CD14-positive monocyte (primary cell): ENCODE data around the gene CDKAL1. TPM values are rescaled to one million over a fixed set of nuclear protein-coding genes. Genes with fewer than 3 reads are reported as not detected.

Experiments
- DNase-seq, 3 donors: peaks; one replicate each; pipeline ENCODE4 v3.0.0-alpha.2; 2011 to 2022
- H2AFZ ChIP-seq: 2 replicates; pipeline ENCODE4 v1.6.0; 2012; ENCODE audit warnings: mild to moderate bottlenecking, low read depth, low read length, inconsistent platforms; ENCODE audit not compliant: insufficient read depth, poor library complexity, severe bottlenecking
- H3K27ac ChIP-seq, 2 donors: 1 replicate in 1 of 2; 2 replicates in 1 of 2; pipeline ENCODE4 v1.5.1; 2012 to 2013; ENCODE audit warnings: low read length in 2 of 2, control low read depth in 1 of 2, inconsistent platforms in 1 of 2, low read depth in 1 of 2, mild to moderate bottlenecking in 1 of 2
- H3K27me3 ChIP-seq, 2 donors: one replicate each; pipeline versions ENCODE4 v1.6.0 to v1.6.1; 2011 to 2013; ENCODE audit warnings: low read length in 2 of 2; ENCODE audit not compliant: control insufficient read depth in 2 of 2, insufficient read depth in 2 of 2
- H3K36me3 ChIP-seq, 2 donors: replicated peaks in 1 of 2; 1 replicate in 1 of 2; 2 replicates in 1 of 2; pipeline versions ENCODE4 v1.5.1 to v1.6.1; 2012 to 2013; ENCODE audit warnings: low read length in 2 of 2, control low read depth in 1 of 2, inconsistent platforms in 1 of 2, mild to moderate bottlenecking in 1 of 2; ENCODE audit not compliant: insufficient read depth in 2 of 2, control insufficient read depth in 1 of 2
- H3K4me1 ChIP-seq, 2 donors: 1 replicate in 1 of 2; 2 replicates in 1 of 2; pipeline versions ENCODE4 v1.5.1 to v1.6.1; 2012 to 2013; ENCODE audit warnings: low read length in 2 of 2, control low read depth in 1 of 2, inconsistent platforms in 1 of 2, mild to moderate bottlenecking in 1 of 2, moderate library complexity in 1 of 2; ENCODE audit not compliant: insufficient read depth in 2 of 2, control insufficient read depth in 1 of 2
- H3K4me2 ChIP-seq: replicated peaks from 2 replicates; pipeline ENCODE3; 2012; ENCODE audit warnings: low read length, moderate library complexity, mild to moderate bottlenecking; ENCODE audit not compliant: poor library complexity, severe bottlenecking; ENCODE audit errors: extremely low read depth
- H3K4me3 ChIP-seq, 3 experiments: fragments of 200-600 bp in 1 of 3; sonication (generic) in 1 of 3; replicated peaks in 1 of 3; 1 replicate in 2 of 3; 2 replicates in 1 of 3; pipeline ENCODE4 v1.5.1; 2011 to 2013; ENCODE audit warnings: low read length in 3 of 3, mild to moderate bottlenecking in 3 of 3, control low read depth in 2 of 3, low read depth in 2 of 3, inconsistent platforms in 1 of 3, moderate library complexity in 1 of 3
- H3K79me2 ChIP-seq: 2 replicates; pipeline ENCODE4 v1.6.0; 2012; ENCODE audit warnings: mild to moderate bottlenecking, control low read depth, inconsistent platforms, low read length, moderate library complexity; ENCODE audit not compliant: insufficient read depth
- H3K9ac ChIP-seq: 2 replicates; pipeline ENCODE4 v1.6.0; 2017; ENCODE audit warnings: low read length, mild to moderate bottlenecking; ENCODE audit not compliant: insufficient read depth, poor library complexity, severe bottlenecking
- H3K9me3 ChIP-seq, 2 donors: replicated peaks in 1 of 2; 1 replicate in 1 of 2; 2 replicates in 1 of 2; pipeline versions ENCODE4 v1.5.1 to v1.6.1; 2012 to 2013; ENCODE audit warnings: low read length in 2 of 2, control low read depth in 1 of 2; ENCODE audit not compliant: control insufficient read depth in 1 of 2, insufficient read depth in 1 of 2
- H4K20me1 ChIP-seq: 2 replicates; pipeline ENCODE4 v1.6.0; 2012; ENCODE audit warnings: mild to moderate bottlenecking, low read length, control low read depth, moderate library complexity; ENCODE audit not compliant: insufficient read depth
- H3K27ac Mint-ChIP-seq, 7 donors: one replicate each; pipeline ENCODE4 v1.8.0; 2020; ENCODE audit warnings: mild to moderate bottlenecking in 7 of 7, mixed read lengths in 7 of 7, moderate library complexity in 6 of 7, inconsistent platforms in 2 of 7
- H3K27me3 Mint-ChIP-seq, 3 donors: one replicate each; pipeline ENCODE4 v1.8.0; 2021 to 2022; ENCODE audit warnings: low read depth in 3 of 3, mild to moderate bottlenecking in 3 of 3, mixed read lengths in 3 of 3, moderate library complexity in 3 of 3, inconsistent platforms in 1 of 3
- H3K36me3 Mint-ChIP-seq, 2 donors: one replicate each; pipeline ENCODE4 v1.8.0; 2020; ENCODE audit warnings: mixed read lengths in 2 of 2, inconsistent platforms in 1 of 2, mild to moderate bottlenecking in 1 of 2
- H3K4me1 Mint-ChIP-seq: one replicate; pipeline ENCODE4 v1.8.0; 2020; ENCODE audit warnings: mild to moderate bottlenecking, mixed read lengths
- H3K4me3 Mint-ChIP-seq, 2 donors: one replicate each; pipeline ENCODE4 v1.8.0; 2020; ENCODE audit warnings: mild to moderate bottlenecking in 2 of 2, mixed read lengths in 2 of 2, moderate library complexity in 1 of 2
- H3K9me3 Mint-ChIP-seq, 7 donors: one replicate each; pipeline ENCODE4 v1.8.0; 2020 to 2022; ENCODE audit warnings: mixed read lengths in 7 of 7, mild to moderate bottlenecking in 6 of 7, moderate library complexity in 6 of 7, inconsistent platforms in 2 of 7
- CTCF ChIP-seq: fragments of 200-600 bp; IDR thresholded peaks from one replicate; pipeline ENCODE4 v1.8.0; 2022; ENCODE audit warnings: antibody characterized with exemption, mild to moderate bottlenecking
- WGBS: methylation state at CpG from one replicate; pipeline ENCODE4 v1.1.5; 2013; ENCODE audit warnings: missing lambda C conversion rate; ENCODE audit not compliant: insufficient coverage; 5-methylcytosine and 5-hydroxymethylcytosine counted together
- intact Hi-C, 2 donors: fragments of 100-400 bp; cut with micrococcal nuclease; formaldehyde crosslinking; loops; one replicate each; pipeline versions ENCODE4 v1.15.0 to v1.15.1; 2023
- polyA plus RNA-seq, 3 donors: library from polyadenylated mRNA; depleted of rRNA in 1 of 3; unstranded in 2 of 3; stranded (reverse) in 1 of 3; fragments of 300-500 nt in 2 of 3; fragments of >200 nt in 1 of 3; fragmentation: Illumina TruSeq in 2 of 3; gene quantifications; 1 replicate in 2 of 3; 2 replicates in 1 of 3; pipeline ENCODE4 v1.2.3, GENCODE V29; 2012 to 2021

CDKAL1 gene
- polyA plus RNA-seq, 3 donors = 3.2 to 12.4 (median 8.3) TPM

- H3K27ac Mint-ChIP-seq = no peak overlapping the region
- no peaks in the 10 kb centered on the region for H3K9me3 ChIP-seq
Observed at GRCh38 chr6:21048047-21048446, 513.8 kb downstream of the CDKAL1 start.

GRCh38 chr6:21049148-21049547 lies 514.9 kb downstream of the CDKAL1 start:
- Histone ChIP-seq H4K20me1 (no peaks in the 10 kb centered on the region), H3K36me3 (no peaks in the 10 kb centered on the region), H2AFZ (no peak overlapping the region), H3K79me2 (no peaks in the 10 kb centered on the region), H3K4me3 (no peak overlapping the region), H3K4me1 (no peaks in the 10 kb centered on the region), H3K27me3 (no peaks in the 10 kb centered on the region), H3K9me3 (no peaks in the 10 kb centered on the region), H3K4me2 (no peak overlapping the region), H3K9ac (no peak overlapping the region), H3K27ac (no peak overlapping the region)
- Mint-ChIP-seq H3K36me3 (peaks cover 0 to 2% of the 10 kb centered on the region in 2 donors), H3K27me3 (peaks cover 0 to 2% (median 0%) of the 10 kb centered on the region in 3 donors), H3K27ac (no peak overlapping the region), H3K9me3 (peaks cover 0 to 3% (median 0%) of the 10 kb centered on the region in 7 donors), H3K4me3 (no peak overlapping the region), H3K4me1 (no peaks in the 10 kb centered on the region)
- intact Hi-C loops = no loop called here
- DNase-seq = no peak
- no peak for TF ChIP-seq CTCF

More at GRCh38 chr6:21048047-21048446, 513.8 kb downstream of the CDKAL1 start:
- H3K4me2 ChIP-seq = no peak overlapping the region
- no peak for TF ChIP-seq CTCF
- no peak overlapping the region for H3K4me3 ChIP-seq
- H3K27me3 ChIP-seq = no peaks in the 10 kb centered on the region
- Mint-ChIP-seq H3K9me3 (peaks cover 0 to 3% (median 0%) of the 10 kb centered on the region in 7 donors), H3K27me3 (peaks cover 0 to 2% (median 0%) of the 10 kb centered on the region in 3 donors), H3K36me3 (peaks cover 0 to 2% of the 10 kb centered on the region in 2 donors), H3K4me3 (no peak overlapping the region), H3K4me1 (no peaks in the 10 kb centered on the region)
- H3K9ac ChIP-seq = no peak overlapping the region
- H3K4me1 ChIP-seq = no peaks in the 10 kb centered on the region
- H3K79me2 ChIP-seq = no peaks in the 10 kb centered on the region
- no peak overlapping the region for H2AFZ ChIP-seq
- intact Hi-C loops = no loop called here
- WGBS = no CpG with 5 or more reads among the region's 2 CpGs
- DNase-seq = no peak
- H4K20me1 ChIP-seq = no peaks in the 10 kb centered on the region
- no peak overlapping the region for H3K27ac ChIP-seq
- H3K36me3 ChIP-seq = no peaks in the 10 kb centered on the region
